PC-9 (cell line): ENCODE measurements around the gene FUT4.

ENCODE experiments used
- EZH2 ChIP-seq: fragments of 200-600 bp; sonication (generic); IDR thresholded peaks from 2 replicates; pipeline ENCODE4 v1.8.0; 2017; ENCODE audit warnings: antibody characterized with exemption, low read depth
- TF ChIP-seq, protein P1 (sequence below): fragments of 200-600 bp; sonication (generic); conservative IDR thresholded peaks from 2 replicates; pipeline ENCODE4 v1.6.1; 2017; ENCODE audit warnings: mixed run types, antibody characterized with exemption, mild to moderate bottlenecking, moderate library complexity

DNA sequence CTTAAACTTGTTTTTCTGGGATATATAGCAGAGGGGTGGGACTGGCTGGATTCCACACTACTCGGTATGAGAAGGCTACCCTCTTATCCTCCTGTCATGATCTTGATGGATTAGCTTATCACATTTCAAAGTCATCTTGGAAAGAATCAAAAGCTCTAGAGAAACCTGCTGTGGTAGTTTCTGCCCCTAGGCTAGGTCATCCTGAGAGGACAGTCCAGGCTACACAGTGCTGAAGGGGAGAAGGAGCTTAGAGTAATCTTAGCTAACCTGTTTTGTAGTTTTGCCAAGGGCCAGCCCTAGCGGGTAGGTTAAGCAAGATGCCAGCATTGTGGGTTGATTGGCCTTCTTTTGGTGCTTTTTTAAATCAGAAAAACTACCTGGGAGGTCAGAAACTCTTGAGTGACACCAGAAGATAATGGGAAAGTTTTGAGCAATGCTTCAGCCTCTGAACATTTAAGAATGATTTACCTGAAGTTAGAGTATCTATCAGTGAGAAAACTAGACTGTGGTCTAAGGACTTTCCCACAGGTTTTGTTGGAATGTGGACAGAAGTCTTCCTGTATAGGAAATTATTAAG, 44.7 kb downstream of the FUT4 start:
- TF ChIP-seq, protein P1, sequence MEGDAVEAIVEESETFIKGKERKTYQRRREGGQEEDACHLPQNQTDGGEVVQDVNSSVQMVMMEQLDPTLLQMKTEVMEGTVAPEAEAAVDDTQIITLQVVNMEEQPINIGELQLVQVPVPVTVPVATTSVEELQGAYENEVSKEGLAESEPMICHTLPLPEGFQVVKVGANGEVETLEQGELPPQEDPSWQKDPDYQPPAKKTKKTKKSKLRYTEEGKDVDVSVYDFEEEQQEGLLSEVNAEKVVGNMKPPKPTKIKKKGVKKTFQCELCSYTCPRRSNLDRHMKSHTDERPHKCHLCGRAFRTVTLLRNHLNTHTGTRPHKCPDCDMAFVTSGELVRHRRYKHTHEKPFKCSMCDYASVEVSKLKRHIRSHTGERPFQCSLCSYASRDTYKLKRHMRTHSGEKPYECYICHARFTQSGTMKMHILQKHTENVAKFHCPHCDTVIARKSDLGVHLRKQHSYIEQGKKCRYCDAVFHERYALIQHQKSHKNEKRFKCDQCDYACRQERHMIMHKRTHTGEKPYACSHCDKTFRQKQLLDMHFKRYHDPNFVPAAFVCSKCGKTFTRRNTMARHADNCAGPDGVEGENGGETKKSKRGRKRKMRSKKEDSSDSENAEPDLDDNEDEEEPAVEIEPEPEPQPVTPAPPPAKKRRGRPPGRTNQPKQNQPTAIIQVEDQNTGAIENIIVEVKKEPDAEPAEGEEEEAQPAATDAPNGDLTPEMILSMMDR, result no peak
- no peak for TF ChIP-seq EZH2
